GM21619 (cell line): Measurements from ENCODE around the gene PRPSAP1.
"Not testable (repeated sequence)": the region's sequence is repeated elsewhere in the genome, so short reads cannot be mapped to it uniquely, and the experiment has no call there.

Experiments
- ATAC-seq: cut with Tn5 transposase; IDR thresholded peaks from one replicate; pipeline ENCODE4 v1.9.1; 2021; ENCODE audit not compliant: unreplicated experiment

The PRPSAP1 gene

DNA sequence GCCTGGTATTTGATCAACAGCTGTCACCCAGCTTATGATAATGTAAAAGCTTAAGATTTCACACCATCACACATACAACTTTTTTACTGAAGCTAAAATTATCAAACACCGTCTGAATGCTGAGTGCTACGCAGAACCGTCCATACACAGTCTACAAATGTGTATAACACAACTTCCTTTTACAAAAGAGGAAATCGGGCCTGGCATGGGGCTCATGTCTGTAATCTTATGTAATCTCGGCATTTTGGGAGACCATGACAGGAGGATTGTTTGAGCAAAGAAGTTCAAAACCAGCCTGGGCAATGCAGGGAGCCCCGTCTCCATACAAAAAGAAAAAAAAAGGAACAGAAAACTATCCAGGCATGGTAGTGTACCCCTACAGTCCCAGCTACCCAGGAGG is 26.0 kb downstream of the PRPSAP1 start:
- no peak for ATAC-seq

DNA sequence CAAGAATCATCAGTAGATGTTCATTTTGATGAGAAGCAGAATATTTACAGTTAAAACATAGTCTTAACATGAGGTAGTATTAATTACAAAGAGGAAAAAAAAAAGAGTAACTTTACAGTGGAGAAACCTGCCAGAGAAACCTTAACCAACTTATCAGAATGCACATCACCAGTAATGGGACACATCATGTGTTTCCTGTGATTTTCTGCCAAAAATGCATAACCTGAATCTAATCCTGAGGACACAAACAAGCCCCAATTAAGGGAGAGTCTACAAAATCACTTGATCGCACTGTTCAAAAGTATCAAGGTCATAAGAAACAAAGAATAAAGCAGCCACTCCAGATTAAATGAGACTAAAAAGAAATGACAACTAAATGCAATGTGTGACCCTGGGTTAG is 27.4 kb downstream of the PRPSAP1 start:
- ATAC-seq: no peak

DNA sequence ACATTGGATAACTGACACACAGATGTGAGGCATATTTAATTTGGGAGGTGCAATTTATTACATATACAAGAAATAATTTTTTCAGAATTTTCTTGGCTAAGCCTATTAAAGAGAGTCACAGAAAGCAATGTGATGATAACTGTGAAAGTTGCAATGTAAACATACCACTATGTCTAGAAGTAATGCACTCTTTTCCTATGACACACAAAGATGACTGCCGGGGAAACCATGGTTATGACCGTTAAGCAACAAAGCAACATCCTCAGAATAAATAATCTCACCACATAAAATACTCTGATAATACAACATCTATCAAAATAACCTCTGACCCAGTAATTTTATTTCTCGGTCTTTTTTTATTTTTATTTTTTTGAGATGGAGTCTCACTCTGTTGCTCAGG is 35.1 kb downstream of the PRPSAP1 start:
- ATAC-seq: no peak

DNA sequence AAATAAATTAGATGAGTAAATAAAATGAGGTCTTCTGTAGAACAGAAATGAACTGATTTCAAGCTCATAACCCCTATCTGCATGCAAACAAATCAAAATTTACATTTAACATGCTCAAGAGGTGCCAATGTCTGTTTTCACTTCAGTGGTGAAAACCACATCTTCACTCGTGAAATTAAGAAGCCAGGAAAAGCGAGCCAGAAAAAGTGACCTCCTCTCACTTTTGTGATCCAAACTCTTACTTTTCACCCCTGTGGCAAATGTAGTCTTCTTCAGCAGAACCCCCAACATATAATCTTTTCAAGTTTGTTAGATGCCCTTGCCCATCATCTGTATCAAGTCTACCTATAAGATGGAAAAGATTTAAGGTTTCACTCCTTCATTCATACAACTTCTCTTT is 36.2 kb downstream of the PRPSAP1 start:
- ATAC-seq: no peak

DNA sequence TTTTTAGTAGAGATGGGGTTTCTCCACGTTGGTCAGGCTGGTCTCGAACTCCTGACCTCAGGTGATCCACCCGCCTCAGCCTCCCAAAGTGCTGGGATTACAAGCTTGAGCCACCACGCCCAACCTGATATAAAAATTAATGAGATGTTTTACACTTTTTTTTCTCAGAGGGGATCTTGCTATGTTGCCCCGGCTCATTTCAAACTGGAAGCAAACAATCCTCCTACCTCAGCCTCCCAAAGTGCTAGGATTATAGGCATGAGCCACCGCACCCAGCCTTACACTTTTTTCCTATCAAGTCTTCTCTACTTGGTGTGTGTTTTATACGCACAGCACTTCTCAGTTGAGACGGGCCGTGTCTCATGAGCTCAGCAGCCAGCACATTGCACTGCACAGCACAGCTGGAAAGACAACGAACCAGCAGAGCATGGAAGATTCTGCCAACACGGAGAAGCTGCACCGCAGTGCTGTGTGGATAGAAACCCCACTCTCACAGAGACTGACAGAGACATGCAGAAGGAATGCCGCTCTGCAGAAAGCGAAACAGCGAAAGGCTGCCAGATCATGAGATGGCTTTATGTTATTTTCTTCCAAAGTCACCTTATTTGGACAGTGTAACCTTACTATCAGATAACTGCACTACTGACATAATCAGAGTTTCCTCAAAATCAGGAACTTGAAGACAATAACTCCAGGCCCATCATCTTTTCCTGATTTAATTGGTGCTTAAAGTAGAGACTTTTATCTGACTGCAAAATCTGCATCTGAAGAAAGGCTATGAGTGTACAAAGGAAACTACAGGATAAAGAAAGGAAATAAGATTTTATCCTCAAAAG is 39.1 kb downstream of the PRPSAP1 start:
- ATAC-seq: no peak

DNA sequence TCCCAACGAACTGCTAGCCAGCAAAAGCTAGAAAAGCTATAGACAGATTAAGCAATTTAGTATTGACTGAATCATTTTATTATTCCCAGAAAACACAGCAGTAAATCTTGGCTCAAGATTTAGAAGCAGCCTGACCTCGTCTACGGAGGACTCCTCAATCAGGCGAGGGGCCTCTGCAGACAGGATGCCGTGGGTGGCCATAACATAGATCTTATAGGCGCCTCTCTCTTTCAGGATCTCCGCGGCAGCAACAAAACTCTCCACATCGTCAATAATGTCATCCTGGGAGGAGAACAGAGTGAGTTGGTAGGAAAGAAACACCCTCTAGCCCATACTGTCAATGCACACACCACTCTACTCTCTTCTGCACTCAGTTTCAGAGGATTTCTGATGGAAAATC is 41.0 kb downstream of the PRPSAP1 start:
- ATAC-seq: no peak

DNA sequence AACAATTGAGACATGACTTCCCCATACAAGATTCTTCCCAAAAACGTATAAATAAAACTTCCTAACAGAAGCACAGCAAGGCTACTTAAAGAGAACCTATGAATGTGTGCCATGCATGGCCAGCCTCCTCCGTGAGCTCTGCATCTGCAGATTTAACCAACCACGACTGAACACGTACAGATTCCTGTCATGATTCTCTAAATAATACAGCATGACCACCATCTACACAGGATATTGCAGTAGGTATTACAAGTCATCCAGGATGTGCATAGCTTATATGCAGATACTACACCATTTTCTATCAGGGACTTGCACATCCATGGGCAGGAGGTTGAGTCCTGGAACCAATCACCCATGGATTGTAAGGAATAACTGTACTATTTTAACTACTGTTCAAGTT is 44.3 kb downstream of the PRPSAP1 start:
- ATAC-seq: no peak

DNA sequence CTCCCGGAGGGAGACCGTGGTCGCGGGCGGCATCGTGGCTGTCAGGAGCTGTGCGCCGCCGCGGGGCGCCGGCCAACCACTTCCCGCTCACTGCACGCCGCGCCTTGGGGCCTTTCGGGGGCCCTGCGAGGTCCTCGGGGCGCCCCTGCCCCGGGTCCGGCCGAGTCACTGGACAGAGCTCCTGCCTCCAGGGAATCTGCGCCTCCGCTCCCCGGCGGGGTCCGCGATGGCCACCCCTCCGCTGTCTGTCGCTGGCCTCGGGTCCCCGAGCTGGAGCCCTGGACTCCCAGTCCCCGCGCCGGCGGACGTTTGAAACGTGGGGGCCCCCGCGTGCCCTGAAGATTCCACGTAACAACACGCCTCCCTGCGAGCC is 45.8 kb downstream of the PRPSAP1 start, which contains the start of gene QRICH2:
QRICH2 (minus strand) TSS at position 311 of the 373 bp plus-strand sequence; CDS start at position 33, 278 bp downstream.
- ATAC-seq: no peak

DNA sequence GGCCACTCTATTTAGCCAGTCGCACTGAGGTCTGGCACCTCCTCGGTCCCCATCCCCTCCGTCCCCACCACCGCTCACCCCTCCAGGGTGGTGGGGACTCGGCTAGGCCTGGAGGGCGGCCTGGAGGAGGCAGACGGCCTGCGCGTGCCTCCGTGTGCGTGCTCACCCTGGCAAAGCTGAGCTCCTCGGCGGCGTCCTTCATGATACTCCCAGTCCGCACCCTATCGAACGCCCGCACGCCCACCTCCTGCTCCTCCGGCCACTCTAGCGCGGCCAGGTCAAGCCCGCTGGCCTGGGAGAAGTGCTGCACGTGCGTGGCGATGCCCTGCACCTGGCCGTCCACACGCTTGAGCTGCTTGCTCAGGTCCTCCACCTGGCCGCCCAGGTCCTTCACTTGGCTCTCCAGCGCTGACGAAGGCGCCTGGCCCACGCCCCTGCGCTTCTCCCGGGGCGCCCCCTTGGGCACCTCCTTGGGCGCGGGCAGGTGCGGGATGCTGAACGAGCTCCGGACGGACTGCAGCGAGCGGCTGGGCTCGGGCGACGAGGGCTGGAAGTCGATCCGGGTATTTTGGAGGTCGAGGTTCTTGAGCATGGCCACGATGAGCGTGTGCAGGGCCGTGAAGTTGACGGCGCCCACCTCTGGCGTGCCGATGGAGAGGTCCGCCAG is 46.3 kb downstream of the PRPSAP1 start:
- ATAC-seq: no peak

DNA sequence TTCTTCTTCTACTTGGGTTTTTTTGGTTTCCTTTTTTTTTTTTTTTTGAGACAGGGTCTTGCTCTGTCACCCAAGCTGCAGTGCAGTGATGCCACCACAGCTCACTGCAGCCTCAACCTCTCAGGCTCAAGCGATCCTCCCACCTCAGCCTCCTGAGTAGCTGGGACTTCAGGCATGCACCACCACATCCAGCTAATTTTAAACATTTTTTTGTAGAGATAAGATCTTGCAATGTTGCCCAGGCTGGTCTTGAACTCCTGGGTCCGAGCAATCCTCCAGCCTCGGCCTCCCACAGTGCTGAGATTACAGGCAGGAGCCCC is 48.6 kb downstream of the PRPSAP1 start:
- not testable (repeated sequence) for ATAC-seq

DNA sequence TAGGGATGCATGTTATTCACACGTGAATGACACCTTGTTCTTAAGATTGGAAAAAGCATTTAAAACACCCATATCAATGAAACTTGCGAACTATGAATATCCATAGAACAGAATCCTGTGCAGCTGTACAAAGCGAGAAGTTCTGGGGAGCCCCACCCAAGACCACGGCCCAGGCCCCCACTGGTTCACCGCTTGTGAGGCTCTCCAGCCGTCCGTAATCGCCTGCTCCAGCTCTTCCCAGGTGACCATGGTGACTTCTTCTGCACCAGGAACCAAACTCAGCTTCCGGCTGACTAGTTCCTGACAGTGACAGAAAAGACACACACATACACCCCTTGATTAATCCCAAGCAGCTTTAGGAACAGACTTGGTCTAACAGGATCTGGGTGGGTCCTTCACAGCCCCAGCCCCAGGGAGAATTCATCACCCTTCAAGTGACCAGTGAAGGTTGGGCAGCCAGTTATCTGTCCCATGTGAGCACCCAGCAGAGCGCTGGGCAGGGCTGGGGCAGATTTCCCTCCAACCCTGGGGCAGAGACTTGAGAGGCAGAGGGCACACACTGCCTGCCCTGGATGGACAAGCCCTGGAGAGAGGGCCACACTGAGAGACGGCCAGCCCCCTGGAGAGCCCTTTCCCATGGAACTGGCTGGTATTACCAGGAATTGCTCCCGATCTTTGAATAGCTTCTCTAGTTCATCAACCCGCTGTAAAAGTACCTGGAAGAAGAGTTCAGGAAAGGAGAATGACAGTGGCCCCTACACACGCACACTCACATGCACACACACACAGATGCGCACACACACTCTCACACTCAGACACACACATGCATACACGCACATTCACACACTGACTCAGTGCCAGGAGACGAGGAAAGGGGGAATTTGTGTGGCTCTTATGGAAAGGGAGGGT is 49.2 kb downstream of the PRPSAP1 start:
- ATAC-seq: no peak

DNA sequence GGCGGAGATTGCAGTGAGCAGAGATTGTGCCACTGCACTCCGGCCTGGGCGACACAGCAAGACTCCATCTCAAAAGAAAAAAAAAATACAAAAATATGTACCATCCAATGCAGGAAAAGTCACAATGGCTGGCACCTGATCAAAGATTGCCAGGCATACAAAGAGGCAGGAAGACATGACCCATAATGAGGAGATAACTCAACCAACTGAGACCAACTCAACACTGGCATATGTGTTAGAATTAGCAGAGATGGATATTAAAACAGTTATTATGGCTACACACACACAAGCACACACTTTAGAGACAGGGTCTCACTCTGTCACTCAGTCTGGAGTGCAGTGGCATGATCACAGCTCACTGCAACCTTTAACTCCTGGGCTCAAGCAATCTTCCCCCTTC is 56.3 kb downstream of the PRPSAP1 start:
- no peak for ATAC-seq

DNA sequence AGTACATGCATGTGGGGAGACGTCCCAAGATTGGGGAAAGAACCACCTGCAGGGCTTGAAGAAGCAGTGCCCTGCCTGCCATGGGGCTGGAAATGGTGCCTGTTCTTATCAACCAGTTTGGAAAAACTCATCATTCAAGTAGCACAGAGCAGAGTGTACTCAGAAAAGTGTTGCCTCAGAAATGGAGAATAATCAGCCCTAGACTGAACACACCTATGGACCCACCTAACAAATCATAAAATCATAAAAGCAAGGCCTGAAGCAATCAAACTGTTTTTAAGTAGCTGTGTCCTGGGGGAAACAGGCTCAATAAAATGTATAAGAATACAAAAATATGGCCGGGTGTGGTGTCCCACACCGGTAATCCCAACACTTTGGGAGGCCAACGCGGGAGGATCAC is 56.8 kb downstream of the PRPSAP1 start:
- ATAC-seq: no peak

DNA sequence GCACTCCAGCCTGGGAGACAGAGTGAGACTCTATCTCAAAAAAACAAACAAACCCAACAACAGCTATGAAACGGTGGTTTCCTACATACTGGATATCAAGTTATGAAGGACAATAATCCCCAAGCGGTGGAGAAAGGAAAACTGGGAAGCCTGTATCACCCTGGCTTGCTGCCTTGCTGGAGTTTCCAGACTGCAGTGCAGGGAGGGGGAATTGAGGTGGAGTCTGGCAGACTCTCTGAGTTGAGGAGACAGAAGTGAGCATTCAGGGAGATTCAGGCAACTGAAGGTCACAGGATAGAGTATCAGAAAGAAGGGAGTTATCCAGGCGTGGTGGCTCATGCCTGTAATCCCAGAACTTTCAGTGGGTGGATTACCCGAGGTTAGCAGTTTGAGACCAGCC is 57.5 kb downstream of the PRPSAP1 start:
- ATAC-seq: no peak

DNA sequence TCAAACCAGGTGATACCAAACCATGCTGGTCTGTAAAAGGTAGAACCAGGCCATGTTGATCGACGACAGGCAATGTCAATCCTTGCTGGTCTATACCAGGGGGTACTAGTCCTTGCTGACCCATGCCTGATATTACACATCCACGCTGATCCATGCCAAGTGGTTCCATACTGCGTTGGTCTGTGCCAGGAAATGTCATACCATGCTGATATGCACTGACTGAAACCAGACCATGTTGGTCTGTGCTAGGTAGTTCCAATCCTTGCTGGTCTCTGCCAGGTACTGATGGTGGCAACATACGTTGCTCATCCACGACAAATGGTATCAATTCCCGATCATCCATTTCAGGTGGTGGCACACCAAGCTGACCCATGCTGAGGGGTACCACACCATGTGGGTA is 60.6 kb downstream of the PRPSAP1 start:
- no peak for ATAC-seq

DNA sequence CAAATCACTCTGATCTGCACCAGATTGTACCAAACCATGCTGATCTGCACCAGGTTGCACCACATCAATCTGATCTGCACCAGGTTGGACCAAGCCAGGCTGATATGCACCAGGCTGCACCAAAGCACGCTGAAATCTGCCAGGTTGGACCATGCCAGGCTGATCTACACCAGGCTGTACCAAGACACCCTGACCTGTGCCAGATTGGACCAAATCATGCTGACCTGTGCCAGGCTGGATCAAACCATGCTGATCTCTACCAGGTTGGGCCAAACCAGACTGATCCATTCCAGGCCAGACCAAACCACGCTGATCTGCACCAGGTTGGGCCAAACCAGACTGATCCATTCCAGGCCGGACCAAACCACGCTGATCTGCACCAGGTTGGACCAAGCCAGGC is 61.1 kb downstream of the PRPSAP1 start:
- no peak for ATAC-seq

DNA sequence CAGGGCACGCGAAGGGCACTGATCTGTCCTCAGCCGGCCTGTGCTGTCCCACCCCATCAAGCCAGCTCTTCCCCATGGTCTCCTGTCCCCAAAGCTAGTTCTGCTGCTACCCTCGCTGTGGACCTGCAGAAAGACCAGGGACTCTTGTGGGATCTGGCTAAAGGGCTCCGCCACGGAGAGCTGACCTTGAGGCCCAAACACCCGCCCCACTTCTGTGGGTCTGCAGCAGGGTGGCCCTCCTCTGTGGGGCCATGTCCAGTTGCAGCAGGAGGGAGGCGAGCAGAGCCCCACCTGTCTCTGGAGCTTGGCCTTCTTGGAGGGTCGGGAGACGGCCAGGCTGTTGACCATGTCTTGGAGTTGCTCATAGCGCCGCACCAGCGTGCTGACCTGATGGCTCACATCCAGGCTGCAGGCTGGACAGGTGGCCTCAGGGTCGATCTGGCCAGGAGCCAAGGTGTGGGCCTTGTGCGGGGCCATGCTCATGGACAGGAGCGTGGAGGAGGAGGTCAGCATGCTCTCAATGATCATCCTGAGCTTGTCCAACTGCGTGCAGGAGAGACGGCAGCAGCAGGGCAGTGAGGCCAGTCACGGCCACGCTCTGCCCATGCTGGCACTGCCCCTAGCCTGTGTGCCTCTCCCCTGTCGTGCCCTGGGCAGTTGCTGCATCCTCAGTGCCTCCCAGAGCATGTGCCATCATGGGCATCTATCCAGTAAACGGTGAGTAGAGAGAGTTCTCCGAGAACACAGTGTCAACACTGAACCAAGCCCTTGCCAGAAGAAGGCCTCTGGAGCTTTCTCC is 71.9 kb downstream of the PRPSAP1 start:
- ATAC-seq: no peak

DNA sequence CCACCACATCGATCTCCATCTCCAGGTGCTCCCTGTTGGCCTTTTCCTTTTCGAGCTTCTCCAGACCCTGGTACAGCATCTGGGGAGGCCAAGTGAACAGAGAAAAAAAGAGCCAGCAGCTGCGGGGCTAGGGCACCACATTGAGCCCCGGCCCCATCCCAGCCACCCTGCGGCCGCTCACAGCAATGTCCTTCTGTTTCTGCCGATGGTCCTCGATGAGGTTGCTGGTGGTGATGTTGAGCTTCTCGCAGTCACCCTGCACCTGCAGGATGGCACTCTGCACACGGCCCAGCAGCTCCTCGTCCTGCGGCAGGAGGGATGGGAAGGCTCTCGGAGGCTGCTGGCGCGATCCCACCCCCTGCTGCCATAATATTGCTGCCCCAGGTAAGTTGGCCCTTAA is 73.1 kb downstream of the PRPSAP1 start:
- no peak for ATAC-seq

DNA sequence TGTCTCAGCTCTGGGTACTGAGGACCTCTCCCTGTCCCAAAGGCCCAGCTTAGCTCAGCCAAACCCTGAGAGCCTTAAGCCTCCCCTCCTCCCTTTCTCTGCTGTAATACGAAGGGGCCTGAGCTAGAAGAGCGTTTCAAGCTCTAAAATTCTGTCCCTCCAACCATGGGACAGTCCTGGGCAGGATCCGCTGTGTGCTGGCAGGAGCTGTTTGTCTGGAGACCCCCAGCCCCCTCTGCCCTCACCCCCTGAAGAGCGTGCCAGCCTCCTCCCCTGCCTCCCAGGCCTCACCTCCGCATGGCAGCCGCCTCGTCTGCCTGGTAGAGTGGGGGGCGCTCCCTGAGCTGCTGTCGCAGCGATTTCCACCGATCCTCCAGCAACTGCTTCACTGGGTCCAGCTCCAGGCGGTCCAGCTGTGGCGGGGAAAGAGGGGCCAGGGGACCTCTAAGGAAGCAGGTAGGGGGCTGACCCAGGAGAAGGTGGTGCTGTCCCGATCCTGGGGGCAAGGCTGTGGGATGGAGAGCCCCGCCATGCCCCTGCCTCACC is 73.9 kb downstream of the PRPSAP1 start:
- no peak for ATAC-seq

DNA sequence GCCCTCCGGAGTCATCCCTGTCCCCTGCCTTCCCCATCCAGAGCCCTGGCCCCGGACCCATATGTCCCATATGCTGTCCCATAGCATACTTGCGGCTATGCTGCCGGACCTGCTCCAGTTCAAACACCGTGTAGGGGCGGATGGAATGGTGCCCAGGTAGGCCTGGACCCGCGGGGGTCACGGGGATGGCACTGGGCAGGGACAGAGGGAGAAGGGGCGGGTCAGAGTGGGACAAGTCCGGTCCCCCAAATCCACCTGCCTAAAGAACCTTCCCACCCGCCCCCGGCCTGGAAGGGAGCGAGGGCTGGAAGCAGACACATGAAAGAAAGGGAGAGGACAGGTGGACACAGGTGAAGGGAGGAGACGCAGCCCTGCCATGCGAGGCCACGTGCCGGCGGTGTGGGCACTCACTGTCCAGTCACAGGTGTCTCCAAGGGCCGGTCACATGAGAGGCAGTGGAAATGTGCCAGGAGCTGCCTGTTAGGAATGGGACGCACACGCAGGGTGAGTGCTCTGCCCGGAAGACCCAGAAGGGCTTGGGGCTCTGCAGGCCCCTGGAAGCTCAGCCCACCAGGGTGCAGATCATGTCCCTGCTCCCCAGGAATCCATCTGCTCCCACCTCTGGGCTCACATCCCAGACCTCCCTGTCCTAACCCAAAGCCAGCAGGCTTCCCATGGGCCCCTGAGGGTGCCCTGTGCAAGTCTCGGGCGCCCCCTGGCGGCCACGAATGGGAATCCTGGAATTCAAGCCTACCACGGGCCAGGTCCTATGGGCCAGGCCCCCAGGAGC is 74.6 kb downstream of the PRPSAP1 start:
- ATAC-seq: no peak
